DMS 273 (cell line): ENCODE results near the gene ABCC3.

Experiments used
- DNase-seq: peaks from one replicate; lab custom pipeline; 2025; ENCODE audit not compliant: unreplicated experiment; lab: John Stamatoyannopoulos, UW

The ABCC3 gene

DNA sequence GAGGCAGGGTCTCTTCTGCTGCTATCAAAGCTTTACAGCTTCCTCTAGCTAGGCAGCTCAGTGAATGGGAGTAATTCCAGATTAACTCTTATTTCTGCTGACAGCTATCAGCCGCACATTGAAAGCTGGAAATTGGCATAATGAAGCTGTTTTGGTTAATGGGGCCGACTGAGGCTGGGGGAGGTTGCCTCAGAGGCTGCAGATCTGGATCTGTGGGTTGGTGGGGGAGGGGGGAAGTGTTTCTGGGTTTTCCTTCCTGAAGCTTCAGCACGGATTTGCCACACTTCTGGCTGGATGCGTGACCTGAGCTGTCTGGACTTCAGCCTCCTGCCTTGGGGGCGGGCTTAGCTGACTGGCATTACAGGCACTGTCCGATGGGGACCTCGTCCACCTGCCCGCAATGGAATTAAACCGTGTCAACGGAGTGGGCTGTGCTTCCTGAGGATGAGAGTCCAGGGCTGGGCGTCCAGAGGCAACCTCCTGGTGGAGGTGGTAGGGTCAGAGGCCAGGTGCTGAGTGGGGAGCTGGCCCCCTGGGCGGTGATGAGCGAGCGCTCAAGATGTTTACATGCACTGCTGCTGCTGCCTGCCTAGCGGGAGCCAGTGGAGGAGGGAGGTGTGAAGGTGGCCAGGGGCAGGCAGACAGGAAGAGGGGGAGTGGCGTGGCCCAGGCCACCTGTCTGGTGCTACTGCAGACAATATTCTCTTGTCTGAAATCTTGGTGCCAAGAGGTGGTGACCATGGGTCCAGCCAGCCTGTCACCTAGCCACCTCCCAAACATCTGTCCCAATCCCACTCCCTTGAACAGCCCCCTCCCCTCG lies 6.7 kb upstream of the ABCC3 start:
- peak; percentile 24 for DNase-seq

DNA sequence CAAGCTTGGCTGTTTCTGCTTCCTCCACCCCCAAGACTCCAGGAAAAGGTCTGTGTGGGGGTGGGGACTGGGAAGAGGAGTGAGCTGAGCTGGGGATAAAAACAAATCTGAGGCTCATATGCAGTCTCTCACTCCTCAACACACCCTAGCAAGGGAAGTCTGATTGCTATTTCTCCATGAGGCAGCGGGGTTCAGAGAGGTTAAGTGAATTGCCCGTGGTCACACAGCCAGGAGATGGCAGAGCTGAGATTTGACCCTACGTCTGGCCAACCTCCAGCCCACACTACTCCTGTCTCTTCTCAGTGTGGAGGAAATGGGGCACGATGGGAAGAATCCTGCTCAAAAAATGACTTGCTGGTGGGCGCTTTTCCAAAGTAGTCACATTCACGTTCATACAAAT lies 4.8 kb upstream of the ABCC3 start:
- DNase-seq: no peak

DNA sequence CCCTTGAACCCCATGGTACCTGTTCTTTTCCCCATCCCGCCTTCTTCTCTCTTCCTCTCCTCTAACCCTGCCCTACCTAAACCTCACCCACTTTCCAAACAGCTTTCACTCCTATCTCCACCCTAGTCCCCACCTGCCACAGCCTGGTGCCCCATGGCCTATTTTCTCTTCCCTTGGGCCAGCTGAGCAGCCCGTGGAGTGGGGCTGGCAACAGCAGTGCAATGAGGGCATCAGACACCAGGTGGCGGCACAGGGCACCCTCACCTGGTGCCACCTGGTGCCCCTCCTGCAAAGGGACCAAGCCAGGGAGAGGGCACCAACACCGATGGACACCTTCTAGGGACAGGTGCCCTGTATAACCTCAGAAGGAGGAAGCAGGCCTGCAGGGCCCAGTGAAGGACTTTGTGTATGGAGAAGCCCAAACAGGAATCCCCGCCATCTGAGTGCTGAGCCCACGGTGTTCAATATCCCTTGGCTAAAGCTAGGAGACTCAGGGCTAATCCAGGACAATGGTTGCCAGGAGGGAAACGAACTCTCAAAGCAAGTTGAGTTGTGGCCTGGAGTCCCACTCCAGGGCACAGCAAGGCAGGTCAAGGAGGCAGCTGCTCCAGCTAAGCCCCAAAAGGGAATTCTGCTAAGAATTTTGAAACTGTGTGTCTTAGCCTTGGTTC lies 4.0 kb upstream of the ABCC3 start:
- peak; percentile 72 for DNase-seq

DNA sequence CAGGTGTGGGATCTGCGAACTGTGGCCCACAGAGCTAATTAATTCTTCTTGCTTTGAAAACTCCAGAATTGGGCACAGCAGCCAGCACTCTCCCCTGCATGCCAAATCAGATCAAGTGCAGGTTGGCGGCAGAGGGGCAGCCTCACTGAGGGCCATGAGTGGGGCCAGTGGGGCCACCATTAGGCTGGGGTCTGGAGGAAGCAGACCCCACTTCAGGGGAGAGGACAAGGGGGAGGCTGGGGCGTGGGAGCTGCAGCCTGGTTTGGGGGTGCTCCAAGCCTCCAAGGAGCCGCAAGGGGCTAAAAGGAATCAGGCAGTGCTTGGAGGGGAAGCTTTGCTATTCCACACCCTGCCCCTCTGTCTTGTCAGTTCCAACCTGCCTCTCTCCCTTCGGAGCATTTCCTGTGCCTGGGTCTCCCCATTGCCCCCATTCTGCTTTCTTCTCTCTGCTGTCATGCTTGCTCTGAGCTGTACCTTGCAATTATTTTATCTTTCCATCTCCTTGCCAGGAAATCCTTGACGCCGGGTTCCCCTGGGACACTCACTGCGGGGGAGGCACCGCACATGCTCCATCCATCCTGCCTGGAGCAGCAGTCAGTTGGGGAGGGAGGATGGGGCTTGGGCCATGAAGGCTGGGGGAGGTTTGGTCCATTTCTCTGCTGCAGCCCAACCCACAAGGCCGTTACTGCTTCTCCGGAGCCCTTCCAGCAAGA lies 3.3 kb upstream of the ABCC3 start:
- peak; percentile 42 for DNase-seq

DNA sequence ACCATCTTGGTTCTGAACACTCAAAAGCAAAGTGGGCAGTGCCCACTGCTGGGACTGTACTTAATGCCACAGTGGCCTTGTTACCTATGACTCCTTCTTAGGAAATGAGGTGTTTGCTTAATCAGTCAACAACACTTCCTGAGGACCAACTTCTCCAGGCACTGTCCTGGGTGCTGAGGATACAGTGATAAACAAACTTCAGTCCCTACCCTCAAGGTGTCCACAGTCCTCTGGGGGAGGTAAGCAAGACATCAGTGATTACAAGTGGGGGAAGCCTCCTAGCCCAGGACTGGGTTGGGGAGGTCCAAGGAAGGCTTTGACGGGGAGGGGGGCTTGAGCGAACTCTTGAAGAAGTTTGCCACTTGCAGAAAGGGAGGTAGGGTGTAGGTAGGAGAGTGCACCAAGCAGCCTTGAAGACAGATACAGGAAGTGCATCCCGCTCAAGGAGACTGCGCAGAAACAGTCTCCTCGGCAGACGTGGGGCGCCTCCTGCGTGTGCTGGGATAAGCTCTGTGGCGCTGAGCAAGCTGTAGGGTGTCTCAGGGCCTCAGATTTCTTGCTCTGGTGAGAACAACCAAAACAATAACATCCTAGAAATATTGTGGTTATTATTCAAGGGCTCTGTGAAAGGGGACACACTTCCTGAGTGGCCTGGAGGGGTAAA lies 2.6 kb upstream of the ABCC3 start:
- DNase-seq: no peak

DNA sequence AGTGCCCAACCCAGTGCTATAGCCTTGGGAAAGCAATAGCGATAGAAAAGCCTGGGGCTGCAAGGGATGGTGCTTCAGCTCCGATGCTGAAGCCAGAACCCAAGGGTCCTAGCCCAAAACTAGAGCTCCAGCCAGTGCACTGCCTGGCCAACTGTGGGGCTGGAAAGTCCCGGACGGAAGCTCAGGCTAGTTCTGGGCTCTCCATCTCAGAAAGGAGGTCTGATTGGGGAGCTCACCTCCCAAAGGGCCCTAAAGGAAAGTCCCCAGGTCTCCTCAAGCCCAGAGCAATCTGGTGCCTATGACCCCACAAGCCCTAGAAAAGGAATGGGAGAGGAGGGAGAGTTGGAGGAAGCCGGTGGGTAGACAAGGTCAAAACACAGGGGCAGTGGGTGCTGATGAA lies 2.0 kb upstream of the ABCC3 start:
- no peak for DNase-seq

DNA sequence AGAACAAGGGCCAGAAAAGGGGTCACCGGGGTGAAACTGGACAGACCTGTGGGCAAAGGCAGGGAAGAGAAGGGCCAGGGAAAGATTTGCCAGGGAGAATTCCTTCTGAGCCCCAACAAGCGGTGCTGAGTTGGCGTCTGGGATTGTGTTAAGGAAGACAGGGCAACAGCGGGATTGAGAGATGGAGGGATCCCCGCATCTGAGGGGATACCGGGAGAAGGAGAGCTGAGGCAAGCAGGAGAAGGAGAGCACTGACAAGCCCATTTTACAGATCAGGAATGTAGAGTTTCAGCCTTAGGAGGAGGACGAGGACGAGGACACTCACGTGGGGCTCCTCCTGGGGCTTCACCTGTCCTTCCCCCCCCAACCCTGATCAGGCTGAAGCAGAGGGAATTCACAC lies 998 bp upstream of the ABCC3 start:
- DNase-seq: no peak

DNA sequence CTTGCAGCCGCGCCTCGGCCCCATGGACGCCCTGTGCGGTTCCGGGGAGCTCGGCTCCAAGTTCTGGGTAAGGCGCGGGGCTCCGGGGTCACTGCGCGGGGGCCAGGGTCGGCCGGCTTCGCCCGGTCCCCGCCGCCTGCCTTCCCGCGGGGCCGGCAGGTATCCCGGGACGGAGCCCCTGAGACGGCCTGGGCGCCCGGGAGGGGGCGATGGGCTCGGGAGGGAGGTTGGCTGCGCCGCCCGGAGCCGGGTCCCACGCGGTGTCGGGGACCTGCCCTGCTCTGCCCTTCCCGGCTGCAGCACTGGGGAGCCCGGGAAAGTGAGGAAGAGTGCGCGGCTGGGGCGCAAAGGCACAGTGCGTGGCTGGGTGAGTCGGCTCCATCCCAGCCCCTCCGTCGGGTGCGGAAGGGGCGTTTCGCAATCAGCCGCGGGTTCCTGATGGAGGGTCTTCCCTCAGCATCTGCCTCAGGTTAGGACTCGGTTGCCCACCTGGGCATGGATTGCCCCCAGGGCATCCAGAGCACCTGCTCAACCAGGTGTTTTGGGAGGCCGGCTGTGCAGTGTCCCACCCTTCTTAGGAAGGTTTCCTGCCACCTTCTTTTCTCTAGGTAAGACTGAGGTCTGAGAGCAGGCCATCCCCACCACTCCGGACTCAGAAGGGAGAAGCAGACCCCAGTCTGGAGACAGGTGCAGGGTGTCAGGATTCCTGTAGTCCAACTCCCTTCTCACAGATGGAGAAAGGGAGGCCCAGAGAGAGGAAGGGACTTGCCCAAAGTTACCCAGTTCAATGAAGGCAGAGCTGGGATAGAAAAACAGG lies 442 bp downstream of the ABCC3 start:
- peak; percentile 54 for DNase-seq

DNA sequence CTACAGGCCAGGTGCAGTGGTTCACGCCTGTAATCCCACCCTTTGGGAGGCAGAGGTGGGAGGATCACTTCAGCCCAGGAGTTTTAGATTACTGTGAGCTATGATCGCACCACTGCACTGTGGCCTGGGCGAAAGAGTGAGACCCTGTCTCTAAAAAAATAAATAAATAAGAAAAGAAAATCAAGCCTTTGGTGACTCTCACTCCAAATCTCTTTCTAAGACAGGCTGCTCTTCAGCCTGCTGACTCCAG lies 976 bp downstream of the ABCC3 start:
- DNase-seq: no peak

DNA sequence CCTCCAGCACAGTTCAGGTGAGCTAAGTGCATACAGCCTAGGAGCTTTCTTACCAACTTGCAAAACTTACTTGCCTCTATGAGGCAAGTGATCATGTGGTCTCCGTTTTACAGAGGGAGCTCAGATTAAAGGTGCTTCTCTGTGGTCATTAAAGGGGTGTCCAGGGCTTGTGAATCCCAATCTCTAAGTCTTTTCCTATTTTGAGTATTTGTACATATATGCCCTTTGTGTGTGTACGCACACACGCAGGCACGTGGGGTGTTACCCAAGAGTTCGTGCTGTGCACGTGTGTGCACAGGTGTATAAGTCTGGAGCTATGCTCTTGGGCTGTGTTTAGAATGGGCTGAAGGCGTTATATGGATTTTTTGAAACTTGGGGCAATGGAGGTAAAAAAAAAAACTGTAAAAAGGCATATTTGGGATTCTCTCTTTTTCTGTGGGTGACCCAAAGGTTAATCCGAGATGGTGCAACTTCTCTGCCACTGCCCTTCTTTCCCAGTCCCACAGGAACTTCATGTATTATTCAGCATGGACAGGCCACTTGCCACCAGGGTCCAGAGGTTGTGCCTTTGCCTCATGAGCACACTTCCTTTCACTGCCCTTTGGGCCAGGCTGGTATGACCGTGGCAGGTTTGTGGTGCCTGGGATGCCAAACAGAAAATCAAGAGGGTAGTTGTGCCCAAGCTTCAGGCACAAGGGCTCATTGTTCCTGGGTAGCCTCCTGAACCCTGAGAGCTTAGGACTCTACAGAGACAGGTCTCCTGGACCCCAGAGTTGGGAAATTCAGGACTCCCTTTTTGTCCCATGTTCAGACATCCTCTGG lies 1.5 kb downstream of the ABCC3 start:
- DNase-seq: no peak

DNA sequence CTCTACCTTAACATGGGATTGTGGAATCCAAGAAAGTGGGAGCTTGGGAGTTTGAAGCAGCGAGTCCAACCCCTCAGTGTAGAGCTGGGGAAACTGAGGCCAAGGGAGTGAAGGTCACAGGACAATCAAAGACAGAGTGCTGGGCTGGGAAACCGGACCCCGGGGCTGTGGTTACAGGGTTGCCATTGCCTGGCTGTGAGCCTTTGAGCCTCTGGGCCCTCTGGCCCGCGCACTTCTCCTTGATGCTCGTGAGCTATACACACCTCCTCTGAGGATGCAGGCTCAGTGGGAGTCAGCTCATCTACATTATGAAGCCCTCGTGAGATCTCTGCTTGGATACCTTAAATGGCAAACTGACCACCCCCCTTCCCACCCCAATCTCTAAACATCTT lies 2.1 kb downstream of the ABCC3 start:
- no peak for DNase-seq

DNA sequence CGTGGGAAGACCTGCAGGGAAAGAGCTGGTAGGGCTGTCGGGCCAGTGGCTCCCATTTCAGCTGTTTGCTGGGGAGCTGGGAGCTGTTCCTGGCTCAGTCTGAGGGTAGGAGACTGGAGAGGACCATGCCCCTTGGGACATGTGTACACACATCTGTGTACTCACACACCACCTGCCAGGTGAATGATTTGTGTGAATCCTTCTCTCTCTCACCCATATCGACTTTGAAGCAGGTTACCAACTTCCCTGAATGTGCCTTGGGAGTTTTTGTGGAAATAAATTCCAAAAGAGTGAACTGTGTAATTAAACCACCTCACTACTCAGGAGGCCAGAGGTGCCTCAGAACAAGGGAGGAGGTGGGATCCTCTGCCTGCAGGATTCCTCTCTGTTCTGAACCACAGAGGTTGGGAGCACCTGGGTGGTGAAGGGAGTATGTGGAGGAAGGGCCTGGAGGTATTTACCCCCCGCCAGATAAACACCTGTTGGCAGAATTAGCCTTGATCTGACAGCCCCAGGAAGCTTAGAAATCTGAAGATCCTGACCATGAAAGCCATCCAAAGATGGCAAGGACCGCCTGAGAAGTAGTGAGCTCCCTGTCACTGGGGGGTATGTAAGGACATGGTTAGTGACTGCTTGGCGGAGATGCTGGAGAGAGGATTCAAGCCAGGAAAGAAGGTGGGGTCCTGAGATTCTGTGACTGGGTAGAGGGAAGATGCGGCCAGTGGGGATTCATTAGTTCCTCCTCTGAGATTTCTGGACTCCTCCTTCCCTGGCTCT lies 3.3 kb downstream of the ABCC3 start:
- DNase-seq: no peak

DNA sequence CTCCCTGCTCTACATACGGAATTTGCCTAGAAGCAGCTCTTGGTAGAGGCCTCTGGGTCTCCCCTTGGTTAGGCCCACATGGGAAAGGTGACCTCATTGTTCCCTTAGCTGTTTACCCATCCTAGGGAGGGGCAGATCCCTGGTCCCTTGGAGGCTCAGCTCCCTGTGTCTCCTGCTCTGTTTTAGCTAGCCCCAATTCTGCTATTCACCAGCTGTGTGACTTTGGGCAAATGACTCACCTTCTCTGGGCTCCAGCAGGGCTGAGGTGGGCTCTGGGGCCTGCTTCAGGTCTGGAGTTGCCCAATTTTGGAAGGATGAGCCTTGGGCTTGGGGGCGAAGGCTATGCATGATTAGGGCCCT lies 3.9 kb downstream of the ABCC3 start:
- no peak for DNase-seq

DNA sequence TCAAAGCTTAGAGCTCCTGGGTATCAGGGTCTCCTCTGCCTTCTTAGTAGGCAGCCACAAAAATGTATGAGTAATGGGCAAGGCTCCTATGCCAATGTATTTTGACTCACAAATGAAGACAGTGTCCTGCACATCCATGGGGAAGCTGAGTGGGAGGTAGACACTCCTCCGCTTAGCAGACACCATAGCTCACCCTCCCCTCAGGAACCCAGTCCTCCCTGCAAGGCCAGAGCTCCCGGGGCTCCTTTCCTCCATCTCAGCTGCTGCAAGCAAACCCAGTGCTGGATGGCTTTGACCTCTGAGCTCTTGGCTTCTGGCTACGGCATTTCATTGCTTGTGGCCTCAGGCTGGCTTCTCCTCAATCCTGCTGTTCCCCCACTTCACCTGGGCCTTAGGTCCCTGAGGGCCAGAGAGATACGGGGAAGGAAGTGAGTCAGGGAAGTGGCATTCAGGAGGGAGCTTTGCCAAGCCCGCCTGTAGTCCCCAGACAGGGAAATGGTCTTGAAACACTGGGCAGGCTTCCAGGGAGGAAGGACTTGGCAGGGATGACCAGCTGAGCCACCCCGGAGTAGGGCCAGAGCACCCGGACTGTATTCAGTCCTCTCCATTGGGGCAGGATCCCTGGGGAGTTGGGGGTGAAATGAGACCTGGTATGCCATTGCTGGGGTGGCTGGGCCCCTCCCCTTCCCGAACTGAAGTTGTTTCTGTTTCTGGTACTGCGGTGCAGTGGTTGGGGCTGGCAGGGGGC lies 4.5 kb downstream of the ABCC3 start:
- peak; percentile 66 for DNase-seq

DNA sequence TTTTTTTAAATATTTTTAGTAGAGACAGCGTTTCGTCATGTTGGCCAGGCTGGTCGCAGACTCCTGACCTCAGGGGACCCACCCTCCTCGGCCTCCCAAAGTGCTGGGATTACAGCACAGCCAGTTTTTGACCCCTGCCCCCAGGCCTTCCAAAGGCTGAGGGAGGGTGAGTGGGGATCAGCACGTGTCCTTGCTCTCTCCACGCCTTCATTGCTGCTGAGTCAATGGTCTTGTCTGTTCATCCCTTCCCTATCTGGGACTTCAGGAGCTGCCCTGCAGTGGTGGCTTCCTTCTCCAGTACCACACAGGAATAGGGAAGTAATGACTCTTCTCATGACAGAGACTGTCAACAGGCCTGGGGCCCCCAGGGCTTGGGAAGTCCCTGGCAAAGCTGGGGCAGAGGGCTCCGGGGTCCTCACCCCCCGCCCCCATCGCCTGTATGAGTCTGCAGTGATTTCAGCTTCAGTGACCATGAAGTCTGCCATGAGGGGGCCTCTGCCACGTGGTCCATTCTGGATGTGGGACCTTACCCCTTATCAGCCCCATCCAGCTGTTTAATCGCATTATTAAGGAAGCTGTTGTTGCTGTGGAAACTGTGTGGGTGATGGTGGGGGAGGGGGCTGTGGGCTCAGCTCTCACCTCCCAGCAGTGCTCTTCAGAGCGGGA lies 6.1 kb downstream of the ABCC3 start:
- no peak for DNase-seq

DNA sequence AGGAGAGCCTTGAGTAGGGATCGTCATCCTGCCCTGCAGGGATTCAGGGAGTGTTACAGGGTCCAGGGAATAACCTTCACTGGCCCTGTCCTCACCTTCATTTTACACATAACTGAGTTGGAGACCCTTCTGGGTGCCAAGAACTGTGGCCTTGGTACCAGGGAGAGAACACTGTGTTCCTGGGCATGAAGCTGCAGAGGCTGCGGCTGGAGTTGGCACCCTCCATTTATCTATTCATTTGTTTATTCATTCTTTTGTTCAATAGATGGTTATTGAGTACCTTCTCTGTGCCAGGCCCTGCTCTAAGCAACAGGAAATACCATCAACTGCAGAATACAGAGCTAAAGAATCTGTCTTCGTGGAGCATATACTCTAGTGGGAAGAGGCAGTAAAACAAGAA lies 6.7 kb downstream of the ABCC3 start:
- no peak for DNase-seq

DNA sequence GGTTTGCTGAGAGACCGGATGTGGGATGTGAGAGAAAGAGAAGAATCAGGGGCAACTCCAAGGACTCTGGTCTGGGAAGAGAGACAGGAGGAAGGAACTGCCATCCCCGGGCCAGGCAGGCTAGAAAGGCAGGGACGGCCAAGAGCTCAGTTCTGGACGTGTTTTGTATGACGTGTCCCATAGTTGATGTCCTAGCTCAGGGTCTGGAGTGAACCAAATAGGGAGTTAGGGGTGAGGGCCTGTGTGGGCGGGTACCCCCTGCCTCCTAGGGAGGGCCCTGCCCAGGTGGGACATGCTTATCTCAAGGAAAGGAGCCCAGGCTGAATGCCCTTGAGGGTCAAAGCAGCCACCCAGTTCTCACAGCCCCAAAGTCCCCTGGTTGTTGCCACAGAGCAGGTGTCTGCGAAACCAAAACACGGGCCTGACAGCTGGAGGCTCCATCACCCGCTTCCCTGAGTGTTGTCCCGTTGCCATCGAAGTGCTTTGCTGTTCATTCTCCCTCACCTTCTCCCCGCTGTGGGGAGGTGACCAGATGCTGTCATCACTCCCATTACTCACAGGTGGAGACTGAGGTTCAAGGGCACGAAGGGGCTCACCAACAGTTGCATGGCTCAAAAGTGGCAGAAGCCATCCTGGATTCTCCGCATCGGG lies 7.5 kb downstream of the ABCC3 start:
- DNase-seq: no peak
